ENCODE measurements around the gene NPSR1.
"Not testable (repeated sequence)": the region's sequence is repeated elsewhere in the genome, so short reads cannot be mapped to it uniquely, and the experiment has no call there.

The NPSR1 gene, protein sequence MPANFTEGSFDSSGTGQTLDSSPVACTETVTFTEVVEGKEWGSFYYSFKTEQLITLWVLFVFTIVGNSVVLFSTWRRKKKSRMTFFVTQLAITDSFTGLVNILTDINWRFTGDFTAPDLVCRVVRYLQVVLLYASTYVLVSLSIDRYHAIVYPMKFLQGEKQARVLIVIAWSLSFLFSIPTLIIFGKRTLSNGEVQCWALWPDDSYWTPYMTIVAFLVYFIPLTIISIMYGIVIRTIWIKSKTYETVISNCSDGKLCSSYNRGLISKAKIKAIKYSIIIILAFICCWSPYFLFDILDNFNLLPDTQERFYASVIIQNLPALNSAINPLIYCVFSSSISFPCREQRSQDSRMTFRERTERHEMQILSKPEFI

DNA sequence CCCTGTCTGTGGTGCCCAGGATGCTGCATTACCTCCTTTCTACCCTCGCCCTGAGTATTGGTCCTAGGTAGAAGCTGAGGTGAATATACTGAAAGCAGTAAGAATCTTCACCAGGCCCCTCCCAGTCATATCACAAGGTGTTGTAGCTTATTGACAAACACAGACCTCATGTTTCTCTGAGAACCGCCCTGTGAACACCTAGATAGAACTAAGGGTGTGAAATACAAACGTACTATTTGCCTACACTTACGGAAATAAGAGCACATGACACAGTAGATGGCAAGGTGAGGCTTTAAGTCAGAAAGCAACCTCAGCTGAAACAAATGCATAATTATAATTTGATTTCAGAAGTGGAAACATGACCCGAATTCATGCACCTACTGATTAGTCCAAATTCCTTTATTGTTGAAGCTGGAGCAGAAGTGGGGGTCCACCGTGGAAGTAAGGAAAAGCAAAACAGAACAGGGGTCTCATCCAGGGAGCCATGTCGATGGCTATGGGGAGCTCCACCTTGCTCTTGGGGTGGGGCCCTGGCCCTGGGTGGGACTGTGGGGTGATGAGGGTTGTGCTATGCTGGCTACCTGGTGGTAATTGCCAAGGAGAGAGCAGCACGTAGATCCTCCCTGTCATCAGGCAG, at the start of gene NPSR1:
NPSR1 (plus strand) TSS at position 587 of the 637 bp plus-strand sequence. CDS start 195 bp downstream, outside the sequence.
- in situ Hi-C loops (cut with MboI; ENCODE audit: low sequenced_read_pairs): no loop called here

DNA sequence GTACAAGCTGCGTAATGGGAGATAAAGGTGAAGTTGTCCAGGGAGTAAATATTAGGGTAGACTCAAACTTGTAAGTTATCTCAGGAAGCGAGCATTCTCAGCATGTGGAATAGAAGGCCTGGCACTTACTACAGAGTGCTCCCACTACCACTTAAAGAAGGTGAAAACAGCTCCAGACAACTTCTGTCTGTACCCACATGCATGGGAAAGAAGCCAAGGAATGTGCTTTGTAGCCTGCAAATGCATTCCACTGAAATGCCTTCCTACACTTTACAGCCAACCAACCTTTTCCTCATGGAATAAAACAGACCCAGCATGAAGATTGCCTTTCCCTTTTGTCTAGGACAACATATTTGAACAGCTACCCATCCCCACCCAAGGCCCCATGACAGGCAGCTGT, 45.4 kb upstream of the NPSR1 start:
- in situ Hi-C loops (cut with MboI; ENCODE audit: low sequenced_read_pairs): no loop called here

DNA sequence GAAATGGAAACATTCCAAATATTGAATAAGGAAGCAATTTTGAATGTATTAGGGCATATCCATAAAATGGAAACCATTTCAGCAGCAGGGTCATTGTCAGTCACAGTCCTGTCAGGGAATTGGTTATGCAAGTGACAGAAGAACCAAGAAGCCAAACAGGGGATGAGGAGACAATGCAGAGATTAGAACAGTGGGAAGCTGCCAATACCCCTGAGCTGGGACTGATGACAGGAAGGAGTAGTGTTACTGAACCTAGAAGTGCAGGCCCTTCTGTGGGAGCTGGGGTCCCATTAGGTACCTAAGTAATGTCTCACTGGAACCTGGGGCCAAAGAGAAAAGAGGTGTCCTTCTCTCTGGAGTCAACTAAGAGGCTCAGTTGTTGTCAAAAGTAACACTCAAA, 37.6 kb upstream of the NPSR1 start:
- in situ Hi-C loops (cut with MboI; ENCODE audit: low sequenced_read_pairs): no loop called here

DNA sequence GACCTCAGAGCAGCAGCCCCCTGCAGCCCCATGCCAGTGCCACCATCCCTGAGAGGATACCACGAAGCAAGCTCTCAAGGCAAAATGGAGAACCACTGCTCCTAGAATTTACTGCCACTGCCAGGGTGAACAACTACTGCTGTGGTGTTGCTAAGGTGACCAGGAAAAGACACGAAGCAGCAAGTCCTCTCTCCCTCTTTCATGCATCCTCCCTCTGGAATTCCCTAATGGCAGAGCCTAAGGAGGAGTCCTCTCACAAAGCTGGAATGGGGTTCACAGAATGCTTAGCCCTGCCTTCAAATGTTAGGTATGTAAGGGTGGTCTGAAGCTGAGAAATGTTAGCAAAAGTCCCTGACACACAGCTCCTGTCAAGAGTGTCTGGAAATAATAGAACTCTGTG, 35.8 kb upstream of the NPSR1 start:
- in situ Hi-C loops (cut with MboI; ENCODE audit: low sequenced_read_pairs): no loop called here

DNA sequence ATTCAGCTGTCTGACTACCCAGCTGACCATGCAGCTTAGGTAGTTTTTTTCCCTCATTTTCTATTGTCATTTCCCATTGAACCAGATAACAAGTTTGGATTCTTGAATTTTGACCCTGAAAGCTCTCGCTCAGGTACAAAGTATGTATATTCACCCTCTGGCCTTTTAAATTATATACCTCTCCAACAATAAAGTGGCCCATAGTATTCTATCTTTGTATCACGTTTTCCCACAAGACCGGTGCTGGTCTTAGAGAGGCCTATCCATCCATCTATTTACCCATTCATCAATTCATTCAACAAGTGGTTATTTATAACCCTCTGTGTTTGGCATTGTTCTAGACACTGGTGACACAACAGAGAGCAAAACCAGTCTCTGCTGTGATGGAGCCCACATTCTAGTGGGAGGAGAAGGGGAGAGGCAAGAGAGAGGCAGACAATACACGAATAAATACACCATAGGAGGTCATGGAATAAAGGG, 35.2 kb upstream of the NPSR1 start:
- in situ Hi-C loops (cut with MboI; ENCODE audit: low sequenced_read_pairs): no loop called here

DNA sequence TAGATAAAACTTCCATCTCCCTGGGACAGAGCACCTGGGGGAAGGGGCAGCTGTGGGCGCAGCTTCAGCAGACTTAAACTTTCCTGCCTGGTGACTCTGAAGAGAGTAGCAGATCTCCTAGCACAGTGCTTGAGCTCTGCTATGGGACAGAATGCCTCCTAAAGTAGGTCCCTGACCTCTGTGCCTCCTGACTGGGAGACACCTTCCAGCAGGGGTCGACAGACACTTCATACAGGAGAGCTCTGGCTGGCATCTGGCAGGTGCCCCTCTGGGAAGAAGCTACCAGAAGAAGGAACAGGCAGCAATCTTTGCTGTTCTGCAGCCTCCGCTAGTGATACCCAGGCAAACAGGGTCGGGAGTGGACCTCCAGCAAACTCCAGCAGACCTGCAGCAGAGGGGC, 29.4 kb upstream of the NPSR1 start:
- in situ Hi-C loops (cut with MboI; ENCODE audit: low sequenced_read_pairs): not testable (repeated sequence)

DNA sequence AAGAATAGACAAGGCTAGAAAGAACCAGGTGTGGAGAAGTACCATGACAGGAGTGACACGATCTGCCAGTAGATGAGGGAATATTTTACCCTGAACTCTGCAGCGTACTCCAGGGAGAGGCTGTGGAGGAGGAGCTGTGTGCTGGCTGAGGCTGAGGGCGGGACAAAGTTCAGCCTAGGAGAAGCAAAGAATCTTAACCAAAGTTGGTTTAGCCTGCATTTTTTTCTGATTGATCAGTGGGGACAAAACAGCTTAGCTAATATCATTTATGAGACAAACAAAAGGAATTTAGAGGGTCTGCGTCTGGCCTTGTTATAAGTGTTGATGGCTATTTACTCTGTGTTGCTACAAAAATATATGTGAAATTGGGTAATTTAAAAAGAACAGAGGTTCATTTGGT, 5.2 kb upstream of the NPSR1 start:
- in situ Hi-C loops (cut with MboI; ENCODE audit: low sequenced_read_pairs): no loop called here

DNA sequence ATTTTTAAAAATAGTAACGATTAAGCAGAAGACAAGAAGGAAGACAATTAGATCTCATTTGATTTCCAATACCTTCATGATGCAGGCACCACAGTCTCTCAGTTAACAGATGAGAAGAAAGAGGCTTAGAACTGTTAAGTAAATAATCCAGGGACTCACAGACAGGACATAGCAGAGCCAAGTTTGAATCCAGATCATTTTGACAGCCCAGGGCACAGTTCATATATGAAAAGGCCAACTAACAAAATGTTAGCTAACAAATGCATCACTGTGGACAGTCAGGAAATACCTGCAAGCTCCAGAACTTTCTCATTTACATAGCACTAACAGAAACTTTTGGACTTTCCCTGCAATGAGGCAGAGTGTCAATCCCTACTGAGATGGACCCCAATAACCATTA, 4.2 kb upstream of the NPSR1 start:
- in situ Hi-C loops (cut with MboI; ENCODE audit: low sequenced_read_pairs): no loop called here

DNA sequence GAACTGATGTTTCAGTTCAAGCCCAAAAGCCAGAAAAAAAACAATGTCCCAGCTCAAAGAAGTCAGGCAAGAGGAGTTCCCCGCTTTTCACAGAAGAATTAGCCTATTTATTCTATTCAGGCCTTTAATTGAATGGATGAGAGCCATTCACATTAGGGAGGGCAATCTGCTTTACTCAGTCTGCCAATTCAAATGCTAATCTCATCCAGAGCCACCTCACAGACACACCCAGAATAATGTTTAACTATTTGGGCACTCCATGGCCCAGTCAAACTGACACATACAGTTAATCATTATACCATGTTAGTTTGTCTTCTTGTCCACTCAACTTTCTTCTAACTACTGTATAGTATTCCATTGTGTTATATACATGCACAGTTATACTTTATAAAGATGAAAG, 2.6 kb upstream of the NPSR1 start:
- in situ Hi-C loops (cut with MboI; ENCODE audit: low sequenced_read_pairs): no loop called here

DNA sequence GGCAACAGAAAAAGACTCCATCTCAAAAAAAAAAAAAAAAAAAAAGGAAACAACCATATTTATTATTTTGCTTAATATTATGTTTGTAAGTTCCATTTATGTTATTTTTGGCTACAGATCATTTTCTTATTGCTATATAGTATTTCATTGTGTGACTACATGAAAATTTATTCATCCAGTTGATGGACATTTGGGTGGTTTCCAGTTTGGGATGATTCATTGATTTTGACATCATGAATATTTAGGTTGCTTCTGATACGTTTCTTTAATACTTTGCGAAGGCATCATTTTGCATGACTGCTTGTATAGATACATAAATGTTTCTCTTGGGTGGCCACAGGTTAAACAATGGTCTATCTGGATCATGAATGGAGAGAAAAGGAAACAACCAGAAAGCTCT, 2.0 kb upstream of the NPSR1 start:
- in situ Hi-C loops (cut with MboI; ENCODE audit: low sequenced_read_pairs): no loop called here

DNA sequence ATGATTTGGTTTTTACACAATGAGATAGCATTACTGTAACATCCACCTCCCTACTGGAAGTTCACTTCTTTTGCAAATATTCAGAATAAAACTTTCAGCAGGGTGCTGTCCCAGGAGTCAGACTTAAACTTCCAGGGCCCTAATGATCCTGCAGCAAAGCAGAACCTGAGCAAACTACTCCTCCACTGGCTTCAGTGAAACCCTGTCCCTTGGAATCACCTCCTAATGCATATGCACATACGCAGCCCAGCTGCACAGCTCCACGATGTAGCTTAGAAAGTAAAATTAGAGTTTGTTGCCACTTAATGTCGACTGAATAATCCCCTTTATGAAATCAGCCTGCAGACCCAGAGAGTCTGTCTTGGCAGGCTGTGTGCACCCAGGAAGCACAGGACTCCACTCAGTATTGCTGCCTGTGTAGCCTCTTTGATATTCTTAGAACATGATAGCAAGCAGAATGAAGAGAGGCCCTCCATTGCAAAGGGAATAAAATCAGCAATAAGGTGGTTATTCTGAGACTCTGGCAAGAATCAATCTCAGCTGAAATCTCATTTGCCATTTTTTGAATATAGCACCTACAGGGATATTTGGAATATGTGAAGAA, 1.6 kb downstream of the NPSR1 start:
- in situ Hi-C loops (cut with MboI; ENCODE audit: low sequenced_read_pairs): no loop called here

DNA sequence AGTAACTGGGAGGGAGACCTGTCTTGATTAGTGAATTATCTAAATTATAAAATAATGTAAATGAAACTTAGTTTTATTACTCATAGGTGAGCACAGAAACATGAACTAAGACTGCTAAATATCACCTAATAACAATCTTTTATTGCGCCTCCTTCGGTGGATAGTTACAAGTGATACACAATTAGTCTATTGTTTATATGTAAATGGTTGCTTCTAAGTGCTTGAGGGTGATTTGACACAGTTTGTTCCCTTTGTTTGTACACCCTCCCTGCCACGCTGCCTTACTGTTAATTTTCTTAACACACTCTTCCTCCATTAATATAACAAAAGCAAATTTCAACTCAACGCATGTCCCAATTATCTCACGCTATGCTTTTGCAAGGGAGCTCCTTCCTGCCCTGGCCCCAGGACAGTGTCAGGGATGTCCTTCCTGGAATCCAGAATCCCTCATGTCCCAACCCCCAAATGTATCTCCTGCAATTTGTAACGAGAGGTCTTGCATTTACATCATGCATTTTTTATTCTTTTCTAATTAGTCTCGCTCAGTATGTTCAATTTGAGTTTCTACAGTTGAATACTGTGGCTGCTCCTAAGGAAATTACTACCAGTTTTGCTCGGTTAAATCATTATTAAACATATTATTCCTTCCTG, 4.2 kb downstream of the NPSR1 start:
- in situ Hi-C loops (cut with MboI; ENCODE audit: low sequenced_read_pairs): no loop called here

DNA sequence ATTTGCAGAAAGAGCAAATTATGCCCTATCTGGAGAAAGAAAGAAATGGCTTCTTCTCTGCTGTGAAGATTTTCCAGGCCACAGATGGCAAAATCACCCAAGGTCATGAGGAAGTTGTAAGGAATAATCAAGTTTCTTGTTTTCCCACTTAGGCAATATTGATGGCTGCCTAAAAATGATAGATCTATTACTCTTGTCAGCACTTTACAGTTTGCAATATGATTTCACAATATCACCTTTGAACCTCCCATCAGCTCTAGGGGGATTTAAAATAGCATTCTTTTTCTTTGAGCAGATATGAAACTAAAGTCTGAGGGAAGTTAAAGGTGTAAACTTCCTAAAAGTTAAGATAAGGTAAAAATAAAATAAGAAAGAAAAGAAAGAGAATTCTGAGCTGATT, 6.7 kb downstream of the NPSR1 start:
- in situ Hi-C loops (cut with MboI; ENCODE audit: low sequenced_read_pairs): no loop called here

DNA sequence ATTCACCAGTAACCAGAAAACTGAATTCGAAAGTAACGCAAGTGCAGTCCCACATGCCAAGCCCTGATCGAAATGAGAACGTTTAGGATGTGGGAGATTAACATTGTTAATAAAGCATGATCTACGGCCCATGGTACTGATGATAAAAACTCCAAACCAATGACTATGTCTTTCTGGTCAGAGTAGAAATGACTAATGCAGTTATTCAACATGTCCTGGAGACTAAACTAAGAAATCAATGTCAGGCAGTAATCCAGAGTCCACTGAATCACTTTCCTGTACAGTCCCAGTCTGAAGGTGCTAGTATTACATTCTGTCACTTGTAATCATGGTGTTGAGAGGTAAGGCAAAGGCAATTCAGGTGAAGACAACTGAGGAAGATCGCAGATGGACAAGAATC, 14.4 kb downstream of the NPSR1 start:
- in situ Hi-C loops (cut with MboI; ENCODE audit: low sequenced_read_pairs): no loop called here

DNA sequence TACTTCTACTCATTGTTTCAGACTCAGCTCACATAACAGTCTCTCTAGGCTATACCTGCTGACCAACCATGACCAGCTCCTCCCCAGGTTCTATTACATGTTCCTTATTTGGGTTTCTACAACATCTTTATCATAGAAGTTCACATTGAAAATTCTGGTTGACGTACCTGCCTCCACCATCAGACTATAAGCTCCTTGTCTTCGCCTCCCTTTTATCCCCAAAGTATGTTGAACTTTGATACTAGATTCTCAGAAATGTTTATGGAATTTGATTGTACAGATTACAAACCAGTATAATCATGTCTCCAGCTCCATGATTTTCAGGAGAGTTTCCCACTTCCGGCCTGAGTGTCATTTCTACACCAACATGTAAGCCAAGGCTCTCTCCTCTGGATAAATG, 15.0 kb downstream of the NPSR1 start:
- in situ Hi-C loops (cut with MboI; ENCODE audit: low sequenced_read_pairs): no loop called here

DNA sequence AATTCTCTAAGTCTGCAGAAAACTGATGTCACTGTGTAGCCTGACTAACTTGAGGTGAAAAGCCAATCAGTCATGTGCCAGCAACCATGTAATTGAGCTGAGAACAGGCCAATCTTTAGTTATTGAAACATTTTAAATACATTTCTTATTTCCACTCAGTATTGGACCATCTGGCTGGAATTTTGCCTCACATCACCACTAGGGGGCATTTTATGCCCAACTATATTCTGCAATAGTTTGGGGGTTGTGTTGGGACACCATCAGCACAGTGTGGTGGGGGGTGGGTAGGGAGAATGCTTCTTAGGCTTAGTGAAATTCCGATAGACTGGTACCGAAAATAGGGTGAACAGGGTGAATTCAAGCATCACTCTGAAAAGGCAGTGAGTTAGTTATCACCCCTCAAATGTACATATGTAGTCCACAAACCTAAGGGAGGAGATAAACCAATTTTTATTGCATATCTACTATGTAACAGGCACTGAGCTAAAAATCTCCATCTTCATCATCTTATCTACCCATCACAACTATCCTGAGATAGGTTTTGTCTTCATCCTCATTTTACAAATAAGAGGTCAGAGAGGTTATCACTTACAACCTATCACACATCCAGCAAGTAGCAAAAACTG, 17.8 kb downstream of the NPSR1 start:
- in situ Hi-C loops (cut with MboI; ENCODE audit: low sequenced_read_pairs): no loop called here

DNA sequence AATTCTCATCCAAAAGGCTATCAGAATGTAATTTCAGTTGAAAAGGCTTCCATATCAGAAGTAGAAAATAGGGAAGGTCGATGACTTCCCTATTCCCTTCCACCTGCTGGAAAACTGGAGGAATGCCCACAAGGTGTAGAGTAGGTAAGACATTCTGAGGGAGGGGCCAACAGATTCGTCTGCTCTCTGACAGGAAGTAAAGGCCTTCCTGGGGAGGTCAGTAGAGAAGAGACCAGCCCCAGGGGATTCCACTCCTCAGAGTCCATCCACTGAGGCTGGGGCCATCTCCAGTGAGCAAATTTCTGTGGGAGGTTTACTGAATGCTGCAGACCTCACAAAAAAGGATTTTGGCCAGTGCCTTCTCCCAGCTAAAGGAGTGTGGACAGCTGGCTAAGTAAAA, 19.5 kb downstream of the NPSR1 start:
- in situ Hi-C loops (cut with MboI; ENCODE audit: low sequenced_read_pairs): no loop called here

DNA sequence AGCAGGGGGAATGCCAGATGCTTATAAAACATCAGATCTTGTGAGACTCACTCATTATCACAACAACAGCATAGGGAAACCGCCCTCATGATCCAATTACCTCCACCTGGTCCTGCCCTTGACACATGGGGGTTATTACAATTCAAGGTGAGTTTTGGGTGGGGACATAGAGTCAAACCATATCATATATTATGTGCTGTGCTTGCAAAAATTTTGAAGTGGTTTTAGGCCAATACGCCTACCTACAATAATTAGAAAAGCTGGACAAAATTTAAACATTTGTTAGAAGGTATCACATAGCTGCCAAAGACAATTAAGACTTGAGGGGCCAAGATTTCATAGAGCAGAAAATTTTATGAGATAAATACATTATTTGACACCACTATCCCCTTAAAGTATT, 29.5 kb downstream of the NPSR1 start:
- in situ Hi-C loops (cut with MboI; ENCODE audit: low sequenced_read_pairs): no loop called here

DNA sequence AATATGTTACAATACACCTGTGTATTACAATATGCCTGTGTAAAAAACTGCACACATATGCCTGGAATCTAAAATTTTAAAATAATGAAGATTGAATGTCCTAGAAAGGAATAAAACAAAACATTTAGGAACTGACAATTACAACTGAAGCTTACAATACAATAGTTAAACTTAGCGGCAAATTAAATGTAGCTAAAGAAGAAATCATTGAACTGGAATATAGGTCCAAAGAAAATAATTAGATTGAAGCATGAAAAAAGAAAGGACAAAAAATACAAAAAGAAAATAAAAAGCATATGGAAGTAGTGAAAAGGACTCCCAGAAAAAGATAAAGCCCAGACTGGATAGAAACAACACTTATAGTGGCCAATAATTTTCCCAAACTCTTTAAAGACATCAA, 38.4 kb downstream of the NPSR1 start:
- in situ Hi-C loops (cut with MboI; ENCODE audit: low sequenced_read_pairs): no loop called here

DNA sequence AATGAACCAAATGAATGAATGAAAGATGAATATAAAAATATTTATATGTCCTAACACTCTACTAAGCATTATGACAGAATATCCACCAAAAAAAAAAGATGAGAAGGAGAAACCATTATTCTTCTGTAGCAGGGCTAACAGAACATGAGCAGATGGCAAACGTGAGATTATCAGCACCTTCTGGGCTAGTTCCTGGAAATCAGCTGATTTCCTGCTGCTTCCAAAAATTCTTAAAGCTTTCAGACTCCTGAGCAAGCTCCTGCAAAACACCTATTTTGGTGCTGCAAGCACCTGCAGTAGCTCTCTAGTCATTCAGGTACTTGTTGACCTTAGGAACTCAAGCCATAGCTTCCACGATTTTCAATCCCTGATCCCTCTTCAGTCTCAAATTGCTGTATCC, 51.8 kb downstream of the NPSR1 start:
- in situ Hi-C loops (cut with MboI; ENCODE audit: low sequenced_read_pairs): no loop called here

DNA sequence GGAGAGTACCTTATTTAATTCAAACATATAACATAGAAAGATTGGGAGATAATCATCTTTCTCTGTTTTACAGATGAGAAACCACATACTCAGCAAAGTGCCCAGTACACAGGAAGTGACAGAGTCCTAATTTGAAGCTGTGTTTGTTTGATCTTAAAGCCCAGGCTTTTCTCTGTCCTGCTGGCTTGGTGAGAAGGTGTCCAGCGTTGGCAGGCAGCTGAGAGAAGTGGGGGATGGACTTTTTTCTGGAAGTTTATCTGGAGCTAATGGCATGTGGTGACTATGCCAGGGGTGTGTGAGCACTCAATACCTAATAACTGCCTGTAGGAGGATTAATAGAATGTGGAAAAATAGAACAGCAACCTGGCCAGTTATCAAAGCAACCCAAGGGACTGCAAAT, 60.8 kb downstream of the NPSR1 start:
- in situ Hi-C loops (cut with MboI; ENCODE audit: low sequenced_read_pairs): no loop called here

All from HL-60/S4 treated with retinoic acid at 250 ng/mL for 4 days and 3 days (cell line).